Nephron progenitor cell (in vitro differentiated cells): ENCODE measurements around the gene IL18R1.
"Not testable (repeated sequence)": the region's sequence is repeated elsewhere in the genome, so short reads cannot be mapped to it uniquely, and the experiment has no call there.

Source experiments
- DNase-seq: peaks from one replicate; pipeline ENCODE4 v3.0.0; 2021
- H3K27ac Mint-ChIP-seq: 2 replicates; pipeline ENCODE4 v1.8.0; 2021; ENCODE audit warnings: mild to moderate bottlenecking, moderate library complexity, mixed read lengths
- H3K27me3 Mint-ChIP-seq: 2 replicates; pipeline ENCODE4 v1.8.0; 2021; ENCODE audit warnings: mild to moderate bottlenecking, low read depth, mixed read lengths; ENCODE audit not compliant: poor library complexity
- H3K36me3 Mint-ChIP-seq: 2 replicates; pipeline ENCODE4 v1.8.0; 2021; ENCODE audit warnings: low read depth, mixed read lengths
- H3K4me1 Mint-ChIP-seq: 2 replicates; pipeline ENCODE4 v1.8.0; 2021; ENCODE audit warnings: mixed read lengths
- H3K4me3 Mint-ChIP-seq: 2 replicates; pipeline ENCODE4 v1.8.0; 2021; ENCODE audit warnings: mild to moderate bottlenecking, moderate library complexity, mixed read lengths
- H3K9me3 Mint-ChIP-seq: 2 replicates; pipeline ENCODE4 v1.8.0; 2021; ENCODE audit warnings: mild to moderate bottlenecking, moderate library complexity, mixed read lengths
- CTCF ChIP-seq: fragments of 200-600 bp; sonication (generic); IDR thresholded peaks from 2 replicates; pipeline ENCODE4 v1.5.0; 2021; ENCODE audit warnings: antibody characterized with exemption

Gene IL18R1

GRCh38 chr2:102313950-102314349 lies 41.6 kb upstream of the IL18R1 start:
- no peak overlapping the region for H3K27ac Mint-ChIP-seq
- no peaks in the 10 kb centered on the region for H3K36me3 Mint-ChIP-seq
- H3K4me1 Mint-ChIP-seq = no peaks in the 10 kb centered on the region
- no peak for DNase-seq
- TF ChIP-seq CTCF = no peak
- H3K27me3 Mint-ChIP-seq = peaks cover 13% of the 10 kb centered on the region
- H3K9me3 Mint-ChIP-seq = peaks cover 13% of the 10 kb centered on the region
- H3K4me3 Mint-ChIP-seq = no peak overlapping the region

DNA sequence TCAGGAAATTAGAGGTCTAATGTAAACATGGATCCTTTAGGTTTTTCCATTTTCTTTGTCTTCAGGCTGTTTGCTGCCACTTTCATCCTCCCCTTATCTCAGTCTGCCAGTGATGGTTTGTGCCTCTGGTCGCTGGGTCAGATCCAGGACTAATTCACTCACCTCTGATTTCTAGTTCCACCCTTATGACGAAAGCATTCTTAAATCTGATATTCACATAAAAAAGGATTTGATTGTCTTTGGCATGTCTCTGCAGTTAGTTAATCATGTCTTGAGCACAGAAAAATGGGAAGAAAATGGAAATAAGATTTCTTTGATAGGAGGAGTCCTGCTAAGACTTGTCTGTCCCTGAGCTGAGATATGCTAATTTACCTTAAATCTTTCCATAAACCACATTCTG lies 39.7 kb upstream of the IL18R1 start:
- H3K27ac Mint-ChIP-seq = no peak overlapping the region
- no peaks in the 10 kb centered on the region for H3K36me3 Mint-ChIP-seq
- no peak overlapping the region for H3K4me3 Mint-ChIP-seq
- no peak for DNase-seq
- peaks cover 13% of the 10 kb centered on the region for H3K9me3 Mint-ChIP-seq
- peaks cover 3% of the 10 kb centered on the region for H3K27me3 Mint-ChIP-seq
- no peak for TF ChIP-seq CTCF
- peaks cover 6% of the 10 kb centered on the region for H3K4me1 Mint-ChIP-seq

DNA sequence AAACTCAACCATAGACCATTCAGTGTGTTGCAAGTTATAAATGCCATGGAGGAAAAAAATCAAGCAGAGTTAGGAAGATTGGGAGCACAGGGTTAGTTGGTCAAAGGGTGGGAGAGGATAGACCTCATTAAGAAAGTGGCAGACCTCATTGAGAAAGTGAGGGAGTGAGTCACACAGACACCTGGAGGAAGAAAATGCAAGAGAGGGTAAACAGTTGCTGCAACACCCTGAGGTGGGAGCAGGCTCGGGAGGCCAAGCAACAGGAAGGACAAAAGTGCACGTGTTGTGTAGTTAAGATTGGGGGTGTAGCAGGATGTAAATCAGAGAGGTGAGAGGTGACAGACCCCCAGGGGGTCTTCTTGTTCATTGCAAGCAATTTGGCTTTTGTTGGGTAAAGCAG lies 37.9 kb upstream of the IL18R1 start:
- DNase-seq = no peak
- H3K27ac Mint-ChIP-seq = no peak overlapping the region
- H3K9me3 Mint-ChIP-seq = peaks cover 13% of the 10 kb centered on the region

DNA sequence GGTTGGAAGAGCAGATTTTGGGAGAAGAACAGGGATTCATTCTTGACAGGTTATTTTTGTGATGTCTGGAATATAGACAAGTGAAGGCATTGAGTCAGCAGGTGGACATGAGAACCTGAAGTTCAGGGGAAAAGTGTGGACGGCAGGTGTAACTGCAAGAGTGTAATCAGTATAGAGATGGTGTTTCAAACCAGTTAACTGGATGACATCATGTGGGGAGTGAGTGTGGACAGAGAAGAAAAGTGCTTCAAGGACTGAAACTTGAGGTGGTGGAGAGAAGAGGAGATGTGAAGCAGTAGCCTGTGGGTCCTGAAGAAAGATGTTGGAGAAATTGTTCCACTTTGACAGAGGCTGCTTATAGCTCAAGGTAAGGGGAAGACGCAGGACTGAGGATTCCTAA lies 37.2 kb upstream of the IL18R1 start:
- H3K36me3 Mint-ChIP-seq = no peaks in the 10 kb centered on the region
- H3K9me3 Mint-ChIP-seq = peaks cover 16% of the 10 kb centered on the region
- H3K4me3 Mint-ChIP-seq = no peak overlapping the region
- peaks cover 14% of the 10 kb centered on the region for H3K4me1 Mint-ChIP-seq
- no peak overlapping the region for H3K27ac Mint-ChIP-seq
- peaks cover 3% of the 10 kb centered on the region for H3K27me3 Mint-ChIP-seq
- no peak for TF ChIP-seq CTCF
- DNase-seq = no peak

More for the DNA sequence above, 37.9 kb upstream of the IL18R1 start:
- Mint-ChIP-seq H3K4me3 (no peak overlapping the region), H3K27me3 (peaks cover 3% of the 10 kb centered on the region), H3K4me1 (peaks cover 14% of the 10 kb centered on the region), H3K36me3 (no peaks in the 10 kb centered on the region)
- no peak for TF ChIP-seq CTCF

- peaks cover 26% of the 10 kb centered on the region for H3K9me3 Mint-ChIP-seq
- peaks cover 5% of the 10 kb centered on the region for H3K36me3 Mint-ChIP-seq
- peaks cover 14% of the 10 kb centered on the region for H3K4me1 Mint-ChIP-seq
- no peak overlapping the region for H3K27ac Mint-ChIP-seq
- TF ChIP-seq CTCF = no peak
- no peak overlapping the region for H3K4me3 Mint-ChIP-seq
- DNase-seq = no peak
- peaks cover 4% of the 10 kb centered on the region for H3K27me3 Mint-ChIP-seq
Observed at GRCh38 chr2:102321941-102322719, 33.5 kb upstream of the IL18R1 start.

GRCh38 chr2:102324914-102325313 lies 30.7 kb upstream of the IL18R1 start:
- DNase-seq, H3K36me3 Mint-ChIP-seq, H3K27me3 Mint-ChIP-seq, H3K27ac Mint-ChIP-seq, H3K4me3 Mint-ChIP-seq: not testable (repeated sequence)
- Mint-ChIP-seq H3K4me1 (peaks cover 14% of the 10 kb centered on the region), H3K9me3 (peaks cover 38% of the 10 kb centered on the region)
